GM19035 (cell line): ENCODE results near the gene ZNF516.

Experiments used
- ATAC-seq: cut with Tn5 transposase; IDR thresholded peaks from one replicate; pipeline ENCODE4 v1.9.1; 2021; ENCODE audit not compliant: unreplicated experiment

Gene ZNF516

DNA sequence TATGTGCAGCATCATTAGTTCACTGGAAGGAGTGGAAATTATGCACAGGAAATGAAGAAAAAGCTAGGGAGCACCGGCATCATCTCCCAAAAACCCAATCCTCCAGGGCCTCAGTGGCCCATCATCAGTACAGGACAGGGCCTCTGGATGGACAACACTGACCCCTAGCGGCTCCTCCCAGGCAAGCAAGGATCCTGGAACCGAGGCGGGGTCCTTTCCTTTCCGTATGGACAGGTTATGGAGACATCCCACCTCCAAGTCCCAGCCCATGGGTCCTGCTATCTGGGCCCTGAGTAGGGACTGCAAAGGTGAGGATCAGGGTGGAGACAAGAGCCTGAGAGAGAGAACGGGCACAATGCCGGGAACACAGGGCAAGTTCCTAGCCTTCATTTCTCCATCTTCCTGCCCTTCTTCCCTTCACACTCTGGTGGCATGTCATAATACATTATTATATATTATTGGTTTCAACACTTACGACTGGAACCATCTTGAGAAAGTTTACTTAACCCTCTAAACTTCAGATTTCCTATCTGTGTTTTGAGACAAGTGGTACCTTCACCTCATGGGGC is 68.2 kb downstream of the ZNF516 start:
- no peak for ATAC-seq

DNA sequence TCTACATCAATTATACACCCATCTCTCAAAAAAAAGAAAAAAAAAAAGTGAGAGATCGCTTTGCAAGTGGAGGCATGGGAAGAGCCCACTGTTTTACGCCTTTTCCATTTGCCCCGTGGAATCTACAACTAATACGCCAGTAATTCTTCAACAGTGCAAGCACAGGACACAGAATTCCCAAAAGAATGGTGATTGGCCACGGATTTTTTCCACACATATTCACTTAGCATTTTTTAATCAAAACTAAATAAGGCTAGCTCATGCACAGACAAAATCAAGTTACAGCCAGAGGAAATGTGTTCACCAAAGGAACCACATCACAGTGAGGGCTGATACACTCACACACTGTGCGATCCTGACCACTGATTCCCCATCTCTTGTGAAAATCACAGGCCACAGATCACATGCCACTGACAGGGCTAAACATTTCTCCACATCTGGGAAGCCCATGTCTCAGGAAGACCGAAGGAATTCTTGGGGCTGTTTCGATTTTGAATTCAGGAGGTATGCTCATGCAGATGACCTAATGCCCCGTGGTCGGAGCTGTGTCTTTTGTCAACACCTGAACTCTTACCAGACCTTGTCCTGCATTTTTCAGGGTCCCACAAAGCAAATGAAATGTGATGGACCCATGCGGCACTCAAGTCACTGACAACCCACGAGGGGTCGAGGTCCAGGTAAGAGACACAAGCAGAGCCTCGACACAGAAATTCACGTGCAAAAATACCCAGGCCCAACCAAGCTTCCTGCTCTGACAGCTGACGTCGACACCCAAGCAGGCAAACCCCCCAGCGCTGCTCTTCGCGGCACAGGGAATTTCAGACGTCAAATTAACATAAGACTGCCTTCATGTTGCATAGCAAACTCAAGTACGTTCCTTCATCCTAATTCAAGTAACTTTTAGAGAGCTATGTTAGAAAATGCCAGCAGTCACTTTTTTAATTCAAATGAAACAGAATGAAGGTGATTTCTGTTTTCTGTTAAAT is 69.6 kb downstream of the ZNF516 start:
- ATAC-seq = no peak

DNA sequence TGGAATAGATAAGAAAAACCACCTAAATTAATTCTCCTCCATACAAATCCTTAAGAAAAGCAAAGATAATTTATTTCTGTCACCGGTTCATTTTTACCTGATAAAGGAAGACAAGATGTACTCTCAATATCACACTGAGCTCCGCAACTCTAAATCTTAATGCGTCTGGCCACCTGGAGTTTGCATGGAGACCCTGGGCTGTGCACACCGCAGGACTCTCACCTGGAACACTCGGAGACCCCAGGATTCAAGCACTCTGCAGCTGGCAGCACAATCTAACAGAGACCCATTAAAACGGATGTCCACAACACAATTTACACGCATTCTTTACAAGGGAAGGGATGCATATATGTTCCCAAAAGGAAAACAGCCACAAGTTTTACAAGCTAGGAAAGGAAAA is 72.2 kb downstream of the ZNF516 start:
- ATAC-seq = no peak

DNA sequence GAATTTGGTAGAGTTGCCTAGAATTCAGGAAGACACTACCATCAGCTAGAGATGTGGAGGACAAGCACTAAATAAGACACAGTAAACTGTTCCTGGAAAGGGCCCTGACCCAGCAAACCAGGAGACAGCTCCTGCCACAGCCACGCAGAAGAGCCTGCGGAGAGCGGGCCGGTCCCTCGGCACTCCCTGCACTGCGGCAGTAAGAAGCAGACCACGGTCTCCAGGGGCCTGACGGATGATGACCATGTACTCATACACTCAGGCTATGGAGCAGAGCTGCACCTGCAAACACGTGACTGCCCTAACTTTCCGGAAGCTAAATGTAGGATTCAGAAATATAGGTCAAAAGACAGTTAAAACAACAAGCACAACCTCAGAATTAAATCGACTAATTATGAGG is 72.9 kb downstream of the ZNF516 start:
- no peak for ATAC-seq

DNA sequence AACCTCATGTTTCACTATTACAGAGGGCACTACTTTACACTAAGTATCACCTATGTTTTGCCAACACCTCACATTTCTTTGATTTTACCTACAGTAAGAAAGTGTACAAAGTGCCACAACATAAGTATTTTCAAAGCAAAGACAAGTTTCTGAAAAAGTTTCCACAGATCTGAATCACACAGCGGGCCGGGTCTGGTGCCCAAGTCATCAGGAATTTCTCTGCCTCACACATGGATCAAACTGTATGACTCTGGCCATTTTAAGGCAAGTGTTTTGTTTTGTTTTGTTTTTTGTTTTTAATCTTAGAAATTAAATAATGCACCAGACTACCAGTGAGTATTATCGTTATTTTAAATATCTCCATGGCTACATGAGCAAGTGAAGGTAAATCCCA is 73.4 kb downstream of the ZNF516 start:
- ATAC-seq = no peak

DNA sequence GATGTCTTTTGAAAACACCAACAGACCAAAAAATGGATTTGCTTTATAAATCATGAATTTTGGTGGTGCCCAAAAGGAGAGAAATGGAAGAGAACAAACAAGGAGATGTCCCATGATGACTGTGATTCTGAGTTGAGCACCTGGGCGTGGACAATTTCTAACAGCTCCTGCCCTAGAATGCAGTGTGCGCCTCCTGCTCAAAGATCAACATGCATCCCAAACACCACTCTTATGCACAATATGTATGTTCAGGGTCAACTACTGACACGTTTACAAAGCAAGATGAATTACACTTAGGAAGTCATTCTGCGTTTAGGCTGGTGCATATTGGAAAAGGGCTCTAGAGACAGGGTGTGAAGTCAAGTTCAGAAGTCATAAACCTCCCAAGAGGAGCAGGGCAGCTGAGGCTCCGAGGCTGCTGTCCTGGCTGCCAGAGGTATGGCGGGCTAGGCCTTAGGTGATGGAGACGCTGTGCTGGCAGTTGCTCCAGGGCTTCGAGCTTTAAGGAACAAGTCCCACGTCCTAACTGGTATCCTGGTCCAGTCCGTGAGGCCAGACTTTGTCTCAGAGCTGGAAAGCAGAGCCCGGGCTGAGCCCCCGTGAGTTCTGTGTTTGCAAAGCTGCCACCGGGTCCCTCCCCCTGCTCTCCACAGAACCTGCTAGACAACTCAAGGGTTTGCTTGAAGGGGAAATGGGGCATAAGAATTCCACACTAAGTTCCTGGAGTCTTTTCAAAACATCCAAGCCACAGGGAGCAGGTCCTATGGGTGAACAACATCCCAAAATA is 74.0 kb downstream of the ZNF516 start:
- ATAC-seq = no peak

DNA sequence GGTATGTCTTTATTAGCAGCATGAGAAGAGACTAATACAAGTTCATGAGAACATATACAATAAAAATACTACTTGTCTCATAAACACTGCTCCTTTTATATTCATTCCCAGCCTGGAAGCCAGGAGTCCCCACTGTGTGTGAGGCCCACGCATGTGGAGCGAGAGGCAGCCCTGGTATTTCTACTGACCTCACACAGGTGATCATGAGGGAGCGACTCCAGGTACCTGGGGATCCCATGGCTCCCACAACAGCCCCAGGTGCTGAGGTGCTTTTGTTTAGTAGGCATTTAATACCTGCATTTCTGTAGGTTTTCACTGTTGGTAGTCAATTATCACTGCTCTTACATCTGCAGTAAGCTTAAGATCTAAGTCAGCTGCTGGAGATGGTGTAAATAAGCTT is 75.2 kb downstream of the ZNF516 start:
- no peak for ATAC-seq

DNA sequence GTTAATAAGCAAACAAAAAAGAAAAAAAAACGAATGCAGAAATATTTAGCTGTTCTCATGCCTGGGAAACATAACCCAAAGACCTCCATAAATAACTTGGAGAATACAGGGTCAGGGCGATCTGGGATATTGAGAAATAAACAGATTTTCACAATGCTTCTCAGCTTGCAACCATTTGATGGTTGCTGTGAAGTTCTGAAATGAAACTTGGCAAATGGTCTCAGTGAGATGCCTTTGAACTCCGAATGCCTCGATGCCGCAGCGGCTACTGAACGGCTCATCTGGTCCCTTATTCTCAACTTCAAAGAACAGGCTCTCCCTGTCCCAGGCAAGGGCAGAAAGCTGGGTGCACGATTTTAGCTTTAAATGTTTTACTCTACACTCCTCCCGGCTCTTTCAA is 78.1 kb downstream of the ZNF516 start:
- no peak for ATAC-seq

DNA sequence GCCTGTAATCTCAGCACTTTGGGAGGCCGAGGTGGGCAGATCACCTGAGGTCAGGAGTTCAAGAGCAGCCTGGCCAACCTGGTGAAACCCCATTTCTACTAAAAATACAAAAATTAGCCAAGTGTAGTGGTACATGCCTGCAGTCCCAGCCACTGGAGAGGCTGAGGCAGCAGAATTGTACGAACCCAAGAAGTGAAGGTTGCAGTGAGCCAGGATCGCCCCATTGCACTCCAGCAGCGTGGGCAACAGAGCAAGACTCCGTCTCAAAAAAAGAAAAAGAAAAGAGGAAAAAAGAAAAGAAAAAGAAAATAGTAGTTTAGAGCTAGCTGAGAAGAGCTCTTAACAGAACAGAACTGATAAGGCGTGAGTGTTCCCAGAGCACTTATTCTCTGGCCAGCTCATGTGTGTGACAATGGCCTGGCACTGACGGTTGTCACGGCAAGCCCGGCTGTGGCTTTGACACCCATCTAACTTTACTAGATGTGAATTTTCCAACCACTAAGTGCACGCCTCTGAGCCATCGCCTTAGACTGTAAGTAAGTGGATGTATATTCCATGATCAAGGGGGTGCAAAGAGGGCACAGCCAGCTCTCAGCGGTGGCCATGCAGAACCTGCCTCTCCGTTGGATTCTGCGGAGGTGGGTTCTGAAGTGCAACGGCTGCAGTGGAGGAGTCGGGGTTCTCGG is 80.0 kb downstream of the ZNF516 start:
- ATAC-seq = no peak

DNA sequence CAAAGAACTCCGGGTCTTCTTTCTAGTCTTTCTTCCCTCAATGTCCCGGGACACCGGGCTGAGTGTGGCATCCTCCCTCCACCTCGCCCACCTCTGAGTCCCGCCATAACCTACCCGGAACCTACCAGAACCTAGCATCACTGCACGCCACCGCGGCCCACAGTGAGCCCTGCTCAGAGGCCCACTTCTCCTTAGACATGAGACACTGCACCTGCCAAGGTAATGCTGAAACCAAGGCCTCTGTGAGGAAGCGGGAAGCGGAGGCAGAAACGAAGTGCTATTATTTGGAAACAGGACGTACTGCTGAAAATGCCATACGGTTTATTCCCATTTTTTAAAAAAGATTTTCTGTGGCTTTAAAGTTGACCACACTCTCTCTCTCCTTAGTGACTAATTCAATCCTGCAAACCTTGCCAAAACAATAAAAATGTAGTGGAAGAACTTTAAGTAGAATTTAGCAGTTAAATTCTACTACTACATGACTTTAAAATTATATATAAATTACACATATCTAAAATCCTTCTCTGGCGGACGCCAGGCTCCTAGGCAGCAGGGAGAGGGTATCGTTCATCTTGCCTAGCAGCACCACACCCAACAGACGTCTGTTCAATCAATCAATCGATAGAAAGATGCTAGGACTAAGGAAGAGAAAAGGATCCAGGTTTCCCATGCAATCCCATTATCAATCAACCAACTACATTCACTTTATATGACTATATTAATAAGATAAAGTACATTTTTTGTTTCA is 82.0 kb downstream of the ZNF516 start:
- no peak for ATAC-seq

DNA sequence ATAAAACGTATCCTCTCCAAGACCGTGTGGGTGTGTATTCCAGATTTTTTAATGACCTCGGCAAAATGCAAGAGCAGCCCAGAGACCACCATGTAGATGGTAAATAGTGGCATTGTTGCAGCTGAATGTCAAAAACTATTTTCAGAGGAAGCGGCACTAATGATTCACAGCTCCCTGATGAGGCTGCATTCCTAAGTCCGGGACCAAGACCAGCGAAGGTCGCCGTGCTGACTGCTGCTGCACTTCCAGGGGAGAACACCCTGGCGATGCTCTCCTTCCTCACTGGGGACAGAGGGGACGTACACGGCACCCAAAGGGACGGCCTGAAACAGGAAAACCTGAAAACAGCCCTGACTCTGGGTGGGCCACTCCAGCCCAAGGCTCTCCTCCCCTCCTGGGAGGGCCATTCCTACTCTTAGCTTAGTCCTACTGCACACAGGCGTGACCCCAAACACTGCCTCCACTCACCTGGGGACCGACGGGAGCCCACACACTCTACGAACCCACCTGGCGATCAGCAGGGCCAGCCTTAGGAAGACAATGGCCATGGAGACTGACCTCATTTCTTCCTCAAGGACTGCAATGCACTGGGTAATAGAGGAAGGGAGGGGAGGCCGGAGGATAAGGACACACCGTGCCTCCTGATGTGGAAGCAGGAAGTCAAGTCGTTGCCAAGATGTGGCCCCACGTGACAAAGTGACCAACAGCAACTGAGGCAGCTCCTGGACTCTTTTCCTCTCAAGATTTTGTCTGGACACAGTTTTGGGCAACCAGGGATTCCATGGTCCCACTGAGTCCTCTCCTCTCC is 82.8 kb downstream of the ZNF516 start:
- ATAC-seq = no peak

DNA sequence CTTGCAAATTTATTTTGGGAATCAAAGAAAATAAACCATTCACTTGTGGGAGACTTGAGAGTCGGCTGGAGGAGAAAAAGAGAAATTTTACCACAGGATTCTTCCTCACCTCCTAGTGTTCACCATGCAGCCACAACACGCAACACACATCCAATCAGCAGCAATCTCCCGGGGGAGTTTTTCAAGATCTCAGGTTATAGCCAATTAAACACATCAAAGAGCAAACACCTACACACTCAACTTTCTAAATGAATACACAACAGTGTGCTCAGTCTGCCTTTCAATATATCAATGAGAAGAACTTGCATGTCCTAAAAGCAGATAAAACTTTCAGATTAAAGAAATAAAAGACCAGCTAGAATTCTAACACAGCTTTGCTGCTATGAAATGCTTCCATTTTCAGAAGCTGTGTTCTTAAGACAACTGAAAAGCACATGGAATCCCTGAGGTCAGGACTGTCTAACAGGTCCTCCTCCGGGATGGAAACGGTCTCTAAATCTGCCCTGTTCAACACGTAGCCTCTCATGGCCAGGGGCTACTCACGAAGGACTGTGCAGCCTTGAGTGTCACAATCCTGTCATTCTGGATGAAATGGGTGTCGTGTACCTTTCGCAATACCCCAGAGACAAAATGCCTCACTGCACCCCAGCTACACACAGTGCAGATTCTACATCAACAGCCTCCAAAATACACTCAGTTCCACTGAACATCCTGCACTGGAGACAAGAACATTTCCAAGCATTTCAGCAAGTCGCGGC is 84.2 kb downstream of the ZNF516 start:
- ATAC-seq = no peak

DNA sequence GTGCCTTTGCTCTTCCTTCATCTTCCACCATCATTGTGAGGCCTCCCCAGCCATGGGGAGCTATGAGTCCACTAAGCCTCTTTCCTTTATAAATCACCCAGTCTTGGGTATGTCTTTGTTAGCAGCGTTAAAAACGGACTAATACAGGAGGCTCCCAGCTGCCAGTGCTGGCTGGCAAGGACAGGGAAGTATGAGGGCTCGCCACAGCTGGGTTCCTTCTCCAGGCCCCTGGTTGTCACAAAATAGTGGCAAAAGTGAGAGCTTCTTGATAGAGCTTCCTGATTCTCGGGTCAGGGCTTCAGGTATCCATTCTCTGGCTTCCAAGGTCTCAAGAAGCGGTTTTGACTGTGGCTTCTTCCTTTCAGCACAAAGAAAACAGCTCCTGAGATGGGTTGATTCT is 85.0 kb downstream of the ZNF516 start:
- no peak for ATAC-seq

DNA sequence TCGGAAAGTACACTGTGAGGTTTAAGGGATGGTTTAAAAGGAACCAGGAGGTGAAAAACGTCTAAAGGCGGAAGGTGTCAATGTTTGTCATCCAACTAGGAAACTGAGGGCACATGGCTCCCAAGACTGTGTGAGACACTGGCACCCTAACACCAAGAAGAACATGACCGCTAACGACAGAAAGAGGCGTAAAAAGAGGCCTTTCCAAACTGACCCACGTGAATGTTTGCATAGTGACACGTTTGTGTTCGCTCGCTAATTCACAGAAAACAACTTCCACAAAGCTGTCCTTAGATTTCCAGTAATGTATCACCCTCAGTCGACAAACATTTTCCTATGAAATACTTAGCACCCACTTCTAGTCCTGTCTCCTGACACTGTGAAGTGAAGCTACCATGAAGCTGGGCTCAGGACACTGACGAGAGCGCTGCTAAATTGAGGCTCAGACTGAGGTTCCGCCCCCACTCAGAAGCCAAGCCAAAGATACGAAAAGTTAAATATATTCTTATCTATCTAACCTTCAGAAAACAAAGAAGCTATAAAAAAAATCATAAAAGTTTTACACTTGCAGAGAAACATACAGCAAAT is 86.5 kb downstream of the ZNF516 start:
- no peak for ATAC-seq

DNA sequence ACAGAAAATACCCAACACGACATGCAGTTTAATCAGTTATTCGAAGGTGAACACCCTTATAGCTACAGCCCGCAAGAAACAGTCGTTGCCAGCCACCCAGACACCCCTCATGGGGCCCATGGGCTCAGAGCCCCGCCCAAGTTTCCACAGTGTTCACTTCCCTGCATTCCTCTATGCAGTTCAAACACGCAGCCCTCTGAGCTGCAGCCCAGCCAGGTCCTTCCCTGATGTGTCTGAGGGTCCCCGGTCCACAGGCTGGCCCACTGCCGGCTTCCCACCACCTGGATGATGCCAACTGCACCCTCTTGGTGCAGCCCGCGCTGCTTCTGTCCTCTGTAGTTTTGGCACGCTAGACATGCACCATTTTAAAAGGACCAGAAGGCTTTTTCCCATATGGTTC is 87.4 kb downstream of the ZNF516 start:
- ATAC-seq = no peak

DNA sequence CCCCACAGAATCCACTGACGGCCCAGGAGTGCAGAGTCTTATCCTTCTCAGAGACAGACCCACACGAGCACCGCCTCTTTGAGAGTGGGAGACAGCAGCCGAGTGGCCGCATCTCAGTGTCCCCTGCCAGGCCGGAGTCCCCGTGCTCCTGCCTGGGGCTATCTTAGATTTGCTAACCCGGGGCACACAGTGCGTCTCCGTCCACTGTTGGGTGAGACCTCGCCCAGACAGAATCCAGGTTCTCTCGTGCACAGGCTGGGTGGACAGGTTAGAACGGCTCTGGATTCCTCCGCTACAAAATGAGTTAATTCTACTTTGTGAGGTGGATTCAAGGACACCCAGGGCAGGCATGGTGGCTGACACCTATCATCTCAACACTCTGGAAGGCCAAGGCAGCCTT is 88.3 kb downstream of the ZNF516 start:
- ATAC-seq = no peak

DNA sequence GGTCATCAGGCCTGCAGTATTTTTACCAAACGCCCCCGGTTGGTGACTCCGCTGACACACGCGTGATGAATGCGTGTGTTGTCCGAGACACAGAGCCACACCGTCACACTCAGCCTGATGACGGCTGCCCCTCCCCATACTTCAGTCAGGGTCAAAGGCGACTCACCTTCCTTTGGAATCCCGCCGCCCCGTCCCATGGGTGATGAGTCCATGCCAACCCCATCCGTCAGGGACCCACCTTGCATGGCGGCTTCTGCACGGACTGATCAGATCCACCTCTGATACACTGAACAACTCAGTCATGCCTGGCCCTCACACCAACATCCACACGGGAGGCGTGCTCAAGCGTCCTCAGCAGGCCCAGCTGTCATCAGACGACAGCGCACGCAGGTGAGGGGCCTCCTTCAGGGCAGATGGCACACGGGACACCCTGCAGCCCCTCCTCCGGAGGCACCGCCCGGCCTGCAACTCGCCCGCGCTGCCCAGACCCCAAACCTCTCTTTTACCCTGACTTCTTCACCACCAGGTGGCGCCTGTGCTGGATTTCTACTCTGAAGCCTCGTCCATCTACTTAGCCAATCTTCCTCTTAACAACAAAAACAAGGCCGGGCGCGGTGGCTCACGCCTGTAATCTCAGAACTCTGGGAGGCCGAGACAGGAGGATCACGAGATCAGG is 89.2 kb downstream of the ZNF516 start:
- ATAC-seq = no peak

DNA sequence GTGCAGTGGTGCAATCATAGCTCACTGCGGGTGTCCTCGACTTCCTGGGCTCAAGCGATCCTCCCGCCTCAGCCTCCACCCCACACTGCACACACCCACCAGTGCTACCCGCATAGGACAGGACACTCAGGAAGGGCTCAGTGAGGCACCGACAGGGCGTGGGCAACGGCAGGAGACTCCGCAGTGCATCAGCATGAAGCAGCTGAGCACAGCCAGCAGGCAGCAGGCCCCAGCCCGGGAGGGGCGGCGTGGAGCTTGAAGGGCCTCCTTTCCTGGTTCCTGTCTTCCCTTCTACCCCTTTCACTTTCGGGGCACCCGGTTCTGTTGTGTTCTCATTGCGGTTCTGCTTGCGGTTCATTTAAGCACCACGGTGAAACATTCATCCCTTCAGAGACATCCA is 89.8 kb downstream of the ZNF516 start:
- ATAC-seq = no peak
